T-helper 17 cell (primary cell): ENCODE measurements around the gene IQSEC1. TPM values are rescaled to one million over a fixed set of nuclear protein-coding genes. Genes with fewer than 3 reads are reported as not detected.
A peak's percentile ranks its signal among the peaks of the same experiment; 100 is the strongest.

Source experiments
- ATAC-seq: fragments of 150-1000 bp; cut with Tn5 transposase; 2 replicates; pipeline ENCODE4 v1.10.0; 2021; ENCODE audit warnings: mild to moderate bottlenecking, moderate library complexity
- DNase-seq, 3 donors: peaks; one replicate each; pipeline versions ENCODE4 v3.0.0 to v3.0.0-alpha.2; 2020 to 2021
- H3K9me3 ChIP-seq: one replicate; pipeline ENCODE4 v1.7.0; 2013; ENCODE audit warnings: low read length, mild to moderate bottlenecking; ENCODE audit not compliant: control insufficient read depth, poor library complexity, severe bottlenecking
- H3K27ac Mint-ChIP-seq: one replicate; pipeline ENCODE4 v1.8.0; 2022; ENCODE audit warnings: mild to moderate bottlenecking, moderate library complexity, mixed read lengths
- H3K27me3 Mint-ChIP-seq: one replicate; pipeline ENCODE4 v1.8.0; 2022; ENCODE audit warnings: mixed read lengths
- H3K36me3 Mint-ChIP-seq: one replicate; pipeline ENCODE4 v1.8.0; 2022; ENCODE audit warnings: low read depth, mixed read lengths
- H3K4me1 Mint-ChIP-seq: one replicate; pipeline ENCODE4 v1.8.0; 2022; ENCODE audit warnings: mild to moderate bottlenecking, mixed read lengths
- H3K4me3 Mint-ChIP-seq: one replicate; pipeline ENCODE4 v1.8.0; 2022; ENCODE audit warnings: mild to moderate bottlenecking, moderate library complexity, mixed read lengths
- total RNA-seq, 4 donors: library from RNA in 2 of 4; stranded (reverse) in 2 of 4; gene quantifications; one replicate each; pipeline ENCODE4 v1.2.3 and lab custom pipeline; 2022 to 2026

IQSEC1 gene
- total RNA-seq, 2 donors from 2014 or later: 114 to 128 TPM

GRCh38 chr3:12966847-12967605 lies 106.2 kb downstream of the IQSEC1 start:
- Mint-ChIP-seq H3K4me1 (peaks cover 73% of the 10 kb centered on the region), H3K4me3 (peak overlapping the region; percentile 89), H3K27ac (peak overlapping the region; percentile 70), H3K36me3 (no peaks in the 10 kb centered on the region), H3K27me3 (no peaks in the 10 kb centered on the region)
- DNase-seq: no peak
- H3K9me3 ChIP-seq: no peaks in the 10 kb centered on the region
- peak; percentile 5 for ATAC-seq

- H3K4me1 Mint-ChIP-seq: peaks cover 80% of the 10 kb centered on the region
- ATAC-seq (no peak), DNase-seq (no peak)
- peak overlapping the region; percentile 70 for H3K27ac Mint-ChIP-seq
- H3K4me3 Mint-ChIP-seq: peak overlapping the region; percentile 89
- no peaks in the 10 kb centered on the region for H3K27me3 Mint-ChIP-seq
- no peaks in the 10 kb centered on the region for H3K9me3 ChIP-seq
- peaks cover 2% of the 10 kb centered on the region for H3K36me3 Mint-ChIP-seq
Measured at GRCh38 chr3:12965999-12966846, 107.0 kb downstream of the IQSEC1 start.

- no peak for ATAC-seq
- Mint-ChIP-seq H3K4me1 (peaks cover 77% of the 10 kb centered on the region), H3K36me3 (peaks cover 2% of the 10 kb centered on the region), H3K4me3 (peak overlapping the region; percentile 12), H3K27ac (no peak overlapping the region), H3K27me3 (no peaks in the 10 kb centered on the region)
- H3K9me3 ChIP-seq: no peaks in the 10 kb centered on the region
- no peak for DNase-seq
Measured at GRCh38 chr3:12964711-12965612, 108.3 kb downstream of the IQSEC1 start.

- Mint-ChIP-seq H3K27me3 (no peaks in the 10 kb centered on the region), H3K4me1 (peaks cover 75% of the 10 kb centered on the region), H3K27ac (no peak overlapping the region), H3K4me3 (peak overlapping the region; percentile 25), H3K36me3 (peaks cover 2% of the 10 kb centered on the region)
- no peak for DNase-seq
- ATAC-seq: no peak
- H3K9me3 ChIP-seq: no peaks in the 10 kb centered on the region
Measured at GRCh38 chr3:12963922-12964701, 109.1 kb downstream of the IQSEC1 start.

GRCh38 chr3:12963231-12963896 lies 109.9 kb downstream of the IQSEC1 start:
- DNase-seq: no peak
- peak overlapping the region; percentile 27 for H3K27ac Mint-ChIP-seq
- no peak for ATAC-seq
- peak overlapping the region; percentile 69 for H3K4me3 Mint-ChIP-seq
- H3K9me3 ChIP-seq: no peaks in the 10 kb centered on the region
- no peaks in the 10 kb centered on the region for H3K27me3 Mint-ChIP-seq
- peaks cover 2% of the 10 kb centered on the region for H3K36me3 Mint-ChIP-seq
- H3K4me1 Mint-ChIP-seq: peaks cover 74% of the 10 kb centered on the region

- peak overlapping the region; percentile 25 for H3K4me3 Mint-ChIP-seq
- peaks cover 74% of the 10 kb centered on the region for H3K4me1 Mint-ChIP-seq
- H3K36me3 Mint-ChIP-seq: peaks cover 2% of the 10 kb centered on the region
- ATAC-seq: no peak
- no peak for DNase-seq
- H3K9me3 ChIP-seq: no peaks in the 10 kb centered on the region
- no peak overlapping the region for H3K27ac Mint-ChIP-seq
- no peaks in the 10 kb centered on the region for H3K27me3 Mint-ChIP-seq
Measured at GRCh38 chr3:12962292-12962691, 110.9 kb downstream of the IQSEC1 start.

GRCh38 chr3:12961697-12962036 lies 111.6 kb downstream of the IQSEC1 start:
- no peaks in the 10 kb centered on the region for H3K27me3 Mint-ChIP-seq
- no peak for ATAC-seq
- no peaks in the 10 kb centered on the region for H3K9me3 ChIP-seq
- H3K36me3 Mint-ChIP-seq: peaks cover 2% of the 10 kb centered on the region
- no peak overlapping the region for H3K27ac Mint-ChIP-seq
- peaks cover 75% of the 10 kb centered on the region for H3K4me1 Mint-ChIP-seq
- peak overlapping the region; percentile 73 for H3K4me3 Mint-ChIP-seq
- no peak for DNase-seq

GRCh38 chr3:12961007-12961696 lies 112.1 kb downstream of the IQSEC1 start:
- no peaks in the 10 kb centered on the region for H3K9me3 ChIP-seq
- Mint-ChIP-seq H3K36me3 (peaks cover 2% of the 10 kb centered on the region), H3K27ac (peak overlapping the region; percentile 57), H3K27me3 (no peaks in the 10 kb centered on the region), H3K4me3 (peak overlapping the region; percentile 73), H3K4me1 (peaks cover 75% of the 10 kb centered on the region)
- ATAC-seq (no peak), DNase-seq (no peak)

- Mint-ChIP-seq H3K4me1 (peaks cover 70% of the 10 kb centered on the region), H3K27me3 (no peaks in the 10 kb centered on the region), H3K4me3 (no peak overlapping the region), H3K27ac (peak overlapping the region; percentile 57), H3K36me3 (peaks cover 2% of the 10 kb centered on the region)
- H3K9me3 ChIP-seq: no peaks in the 10 kb centered on the region
- ATAC-seq (no peak), DNase-seq (no peak)
Measured at GRCh38 chr3:12960497-12960896, 112.7 kb downstream of the IQSEC1 start.

- no peaks in the 10 kb centered on the region for H3K9me3 ChIP-seq
- ATAC-seq (peak; percentile 30), DNase-seq (no peak)
- no peak overlapping the region for H3K27ac Mint-ChIP-seq
- peaks cover 2% of the 10 kb centered on the region for H3K36me3 Mint-ChIP-seq
- H3K27me3 Mint-ChIP-seq: no peaks in the 10 kb centered on the region
- no peak overlapping the region for H3K4me3 Mint-ChIP-seq
- H3K4me1 Mint-ChIP-seq: peaks cover 68% of the 10 kb centered on the region
Measured at GRCh38 chr3:12959838-12960378, 113.3 kb downstream of the IQSEC1 start.

GRCh38 chr3:12959410-12959809 lies 113.8 kb downstream of the IQSEC1 start:
- no peaks in the 10 kb centered on the region for H3K9me3 ChIP-seq
- no peaks in the 10 kb centered on the region for H3K27me3 Mint-ChIP-seq
- no peak for ATAC-seq
- H3K4me1 Mint-ChIP-seq: peaks cover 69% of the 10 kb centered on the region
- H3K27ac Mint-ChIP-seq: no peak overlapping the region
- H3K4me3 Mint-ChIP-seq: no peak overlapping the region
- peaks cover 2% of the 10 kb centered on the region for H3K36me3 Mint-ChIP-seq
- no peak for DNase-seq
